Glutamatergic neuron (in vitro differentiated cells): ENCODE results near the gene LHX6. TPM values are rescaled to one million over a fixed set of nuclear protein-coding genes. Genes with fewer than 3 reads are reported as not detected.
A peak's percentile ranks its signal among the peaks of the same experiment; 100 is the strongest.

Source experiments
- DNase-seq: peaks from one replicate; pipeline ENCODE4 v3.0.0; 2022
- H3K27ac Mint-ChIP-seq: one replicate; pipeline ENCODE4 v1.8.0; 2020; ENCODE audit warnings: mild to moderate bottlenecking, mixed read lengths, inconsistent platforms; ENCODE audit not compliant: unreplicated experiment
- H3K27me3 Mint-ChIP-seq: one replicate; pipeline ENCODE4 v1.8.0; 2020; ENCODE audit warnings: mild to moderate bottlenecking, moderate library complexity, mixed read lengths, inconsistent platforms; ENCODE audit not compliant: unreplicated experiment
- H3K36me3 Mint-ChIP-seq: one replicate; pipeline ENCODE4 v1.8.0; 2020; ENCODE audit warnings: mild to moderate bottlenecking, mixed read lengths, inconsistent platforms; ENCODE audit not compliant: unreplicated experiment
- H3K4me1 Mint-ChIP-seq: one replicate; pipeline ENCODE4 v1.8.0; 2020; ENCODE audit warnings: mild to moderate bottlenecking, low read depth, mixed read lengths, inconsistent platforms; ENCODE audit not compliant: unreplicated experiment
- H3K4me3 Mint-ChIP-seq: one replicate; pipeline ENCODE4 v1.8.0; 2020; ENCODE audit warnings: mild to moderate bottlenecking, mixed read lengths, inconsistent platforms; ENCODE audit not compliant: unreplicated experiment
- H3K9me3 Mint-ChIP-seq: one replicate; pipeline ENCODE4 v1.8.0; 2020; ENCODE audit warnings: mild to moderate bottlenecking, moderate library complexity, mixed read lengths, inconsistent platforms; ENCODE audit not compliant: unreplicated experiment
- total RNA-seq: library from RNA; stranded (reverse); fragmentation: NEBNext Ultra II Directional; extraction: Animal tissue kit (Norgen Biotek cat#: 25700); gene quantifications from one replicate; pipeline ENCODE4 v1.2.1, GENCODE V29; 2021; ENCODE audit not compliant: unreplicated experiment
- TF ChIP-seq, protein P1 (sequence below): fragments of 200-600 bp; sonication (generic); IDR thresholded peaks from one replicate; pipeline ENCODE4 v1.5.0; 2021; ENCODE audit not compliant: partially characterized antibody, unreplicated experiment

LHX6 gene
- total RNA-seq, 1 donor from 2014 or later, result 2.8 TPM

- H3K4me1 Mint-ChIP-seq, result peaks cover 12% of the 10 kb centered on the region
- no peaks in the 10 kb centered on the region for H3K27me3 Mint-ChIP-seq
- H3K9me3 Mint-ChIP-seq, result peaks cover 1% of the 10 kb centered on the region
- no peak for DNase-seq
- no peak overlapping the region for H3K27ac Mint-ChIP-seq
- H3K36me3 Mint-ChIP-seq, result no peaks in the 10 kb centered on the region
- TF ChIP-seq, protein P1, sequence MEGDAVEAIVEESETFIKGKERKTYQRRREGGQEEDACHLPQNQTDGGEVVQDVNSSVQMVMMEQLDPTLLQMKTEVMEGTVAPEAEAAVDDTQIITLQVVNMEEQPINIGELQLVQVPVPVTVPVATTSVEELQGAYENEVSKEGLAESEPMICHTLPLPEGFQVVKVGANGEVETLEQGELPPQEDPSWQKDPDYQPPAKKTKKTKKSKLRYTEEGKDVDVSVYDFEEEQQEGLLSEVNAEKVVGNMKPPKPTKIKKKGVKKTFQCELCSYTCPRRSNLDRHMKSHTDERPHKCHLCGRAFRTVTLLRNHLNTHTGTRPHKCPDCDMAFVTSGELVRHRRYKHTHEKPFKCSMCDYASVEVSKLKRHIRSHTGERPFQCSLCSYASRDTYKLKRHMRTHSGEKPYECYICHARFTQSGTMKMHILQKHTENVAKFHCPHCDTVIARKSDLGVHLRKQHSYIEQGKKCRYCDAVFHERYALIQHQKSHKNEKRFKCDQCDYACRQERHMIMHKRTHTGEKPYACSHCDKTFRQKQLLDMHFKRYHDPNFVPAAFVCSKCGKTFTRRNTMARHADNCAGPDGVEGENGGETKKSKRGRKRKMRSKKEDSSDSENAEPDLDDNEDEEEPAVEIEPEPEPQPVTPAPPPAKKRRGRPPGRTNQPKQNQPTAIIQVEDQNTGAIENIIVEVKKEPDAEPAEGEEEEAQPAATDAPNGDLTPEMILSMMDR, result no peak
- no peak overlapping the region for H3K4me3 Mint-ChIP-seq
Observed at GRCh38 chr9:122239722-122240121, 11.0 kb upstream of the LHX6 start.

DNA sequence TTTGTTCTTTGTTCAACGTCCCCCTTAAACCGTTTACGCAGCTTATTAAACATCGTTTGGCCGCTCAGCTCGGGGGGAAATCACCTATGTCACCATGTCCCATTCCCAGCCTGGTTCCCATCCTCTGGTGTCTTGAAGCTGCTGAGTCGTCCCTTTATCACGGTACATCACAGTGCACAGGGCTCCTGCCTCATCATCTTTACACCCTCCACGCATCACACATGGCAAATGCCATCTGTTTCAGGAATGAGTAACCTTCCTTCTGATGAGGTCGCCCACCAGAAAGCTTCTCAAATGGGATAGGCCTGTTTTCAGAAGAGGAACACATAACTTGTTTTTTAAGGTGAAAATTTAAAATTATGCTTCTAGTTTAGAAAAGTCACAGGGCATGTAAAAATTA is 7.9 kb upstream of the LHX6 start:
- Mint-ChIP-seq H3K36me3 (no peaks in the 10 kb centered on the region), H3K4me1 (peaks cover 12% of the 10 kb centered on the region), H3K27me3 (peaks cover 2% of the 10 kb centered on the region), H3K9me3 (peaks cover 4% of the 10 kb centered on the region), H3K27ac (peak overlapping the region; percentile 73), H3K4me3 (peak overlapping the region; percentile 43)
- TF ChIP-seq, protein P1, result no peak
- DNase-seq, result no peak

- no peak for DNase-seq
- no peak overlapping the region for H3K4me3 Mint-ChIP-seq
- peaks cover 4% of the 10 kb centered on the region for H3K9me3 Mint-ChIP-seq
- H3K36me3 Mint-ChIP-seq, result no peaks in the 10 kb centered on the region
- H3K4me1 Mint-ChIP-seq, result peaks cover 12% of the 10 kb centered on the region
- H3K27ac Mint-ChIP-seq, result no peak overlapping the region
- H3K27me3 Mint-ChIP-seq, result peaks cover 2% of the 10 kb centered on the region
- TF ChIP-seq, protein P1, result no peak
Observed at GRCh38 chr9:122234022-122234748, 5.4 kb upstream of the LHX6 start.

DNA sequence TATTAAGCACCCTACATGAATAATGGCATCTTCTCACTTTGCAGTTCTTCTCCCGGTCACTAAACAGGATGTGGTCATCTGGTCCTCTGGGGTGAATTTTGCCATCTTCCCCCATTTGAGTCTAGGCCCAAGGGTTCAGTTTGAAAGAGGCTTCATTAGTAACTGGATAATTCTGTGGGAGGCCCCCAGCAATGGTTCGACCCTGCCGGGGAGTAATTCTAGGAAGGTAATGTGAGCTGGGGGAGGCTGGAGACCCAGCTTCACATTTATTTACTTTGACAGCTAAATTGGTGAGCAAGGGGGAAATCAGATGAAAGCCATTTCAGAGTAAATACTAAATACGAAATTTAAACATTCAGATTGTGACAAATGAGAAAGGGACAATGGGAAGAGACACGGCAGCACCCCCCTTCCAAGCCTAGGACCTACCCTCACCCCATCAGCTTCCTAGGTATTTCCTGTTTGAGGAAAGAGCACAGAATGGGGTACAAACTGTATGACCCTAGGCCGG is 4.1 kb upstream of the LHX6 start:
- no peak overlapping the region for H3K27ac Mint-ChIP-seq
- peaks cover 2% of the 10 kb centered on the region for H3K9me3 Mint-ChIP-seq
- TF ChIP-seq, protein P1, result no peak
- peaks cover 2% of the 10 kb centered on the region for H3K27me3 Mint-ChIP-seq
- peaks cover 12% of the 10 kb centered on the region for H3K4me1 Mint-ChIP-seq
- no peak overlapping the region for H3K4me3 Mint-ChIP-seq
- no peak for DNase-seq
- H3K36me3 Mint-ChIP-seq, result no peaks in the 10 kb centered on the region

DNA sequence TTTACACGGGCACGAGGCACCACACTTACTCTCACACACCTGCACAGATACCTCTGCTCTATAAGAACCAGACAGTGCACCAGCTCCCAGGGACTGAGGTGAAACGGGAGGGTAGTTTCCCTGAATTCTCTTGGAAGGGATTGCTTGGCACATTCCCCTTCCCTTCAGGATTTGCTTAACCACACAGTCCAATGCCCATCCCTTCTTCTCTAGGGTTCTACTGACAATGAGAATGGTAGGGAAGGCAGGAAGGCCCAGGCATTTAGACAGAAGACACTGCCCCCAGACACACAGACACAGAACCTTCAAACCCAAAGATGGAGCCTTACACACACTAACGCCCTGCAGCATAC is 704 bp upstream of the LHX6 start:
- peaks cover 9% of the 10 kb centered on the region for H3K4me1 Mint-ChIP-seq
- no peak overlapping the region for H3K27ac Mint-ChIP-seq
- H3K27me3 Mint-ChIP-seq, result peaks cover 23% of the 10 kb centered on the region
- TF ChIP-seq, protein P1, result no peak
- no peak overlapping the region for H3K4me3 Mint-ChIP-seq
- no peak for DNase-seq
- peaks cover 6% of the 10 kb centered on the region for H3K36me3 Mint-ChIP-seq
- H3K9me3 Mint-ChIP-seq, result peaks cover 9% of the 10 kb centered on the region
